Measurements from ENCODE around the gene PGM2.

PGM2 gene

GRCh38 chr4:37904824-37905223 is 78.3 kb downstream of the PGM2 start:
- no peak for DNase-seq

GRCh38 chr4:37905533-37906169 is 79.2 kb downstream of the PGM2 start:
- no peak for DNase-seq

GRCh38 chr4:37908488-37909331 is 82.2 kb downstream of the PGM2 start:
- no peak for DNase-seq

- no peak for DNase-seq
Observed at GRCh38 chr4:37909332-37910090, 83.0 kb downstream of the PGM2 start.

- no peak for DNase-seq
Observed at GRCh38 chr4:37910091-37910486, 83.6 kb downstream of the PGM2 start.

All from NCI-H2081 treated with DMSO at 0.1 percent for 48 hours (cell line).